Superior temporal gyrus (tissue), 1 donor: ENCODE results near the gene CRIP1.

Experiments
- DNase-seq: peaks from one replicate; pipeline ENCODE4 v3.0.0-alpha.2; 2016; ENCODE audit errors: extremely low spot score

Gene CRIP1

DNA sequence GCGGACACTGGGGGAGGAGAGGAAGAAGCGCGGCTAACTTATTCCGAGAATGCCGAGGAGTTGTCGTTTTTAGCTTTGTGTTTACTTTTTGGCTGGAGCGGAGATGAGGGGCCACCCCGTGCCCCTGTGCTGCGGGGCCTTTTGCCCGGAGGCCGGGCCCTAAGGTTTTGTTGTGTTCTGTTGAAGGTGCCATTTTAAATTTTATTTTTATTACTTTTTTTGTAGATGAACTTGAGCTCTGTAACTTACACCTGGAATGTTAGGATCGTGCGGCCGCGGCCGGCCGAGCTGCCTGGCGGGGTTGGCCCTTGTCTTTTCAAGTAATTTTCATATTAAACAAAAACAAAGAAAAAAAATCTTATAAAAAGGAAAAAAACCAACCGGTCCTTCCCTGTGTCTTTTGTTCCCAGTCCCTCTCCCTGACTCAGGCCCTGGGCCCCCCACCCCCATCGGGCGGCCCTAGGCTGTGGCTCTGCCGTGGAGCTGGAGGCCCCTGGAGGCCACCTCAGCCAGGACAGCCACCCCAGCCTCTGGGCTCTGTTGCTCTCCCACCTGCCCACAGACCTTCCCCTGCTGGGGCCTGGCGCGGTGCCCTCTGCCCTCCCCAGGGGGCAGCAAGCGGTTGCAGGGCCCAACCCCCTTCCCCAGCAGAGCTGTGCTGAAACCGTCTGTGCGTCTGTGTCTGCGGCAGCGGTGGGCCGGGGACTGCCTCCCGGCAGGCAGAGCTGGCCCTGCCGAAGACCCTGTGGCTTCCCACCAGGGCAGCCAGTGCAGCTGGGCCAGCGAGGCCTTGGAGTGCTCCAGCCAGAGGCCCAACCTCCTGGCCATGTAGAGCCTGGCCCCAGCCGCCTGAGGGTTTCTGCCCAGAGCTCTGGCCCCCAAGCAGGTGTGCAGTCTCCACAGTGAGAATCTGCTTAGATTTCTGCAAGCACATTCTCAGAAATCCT is 16.1 kb upstream of the CRIP1 start:
- DNase-seq, result peak; percentile 4

DNA sequence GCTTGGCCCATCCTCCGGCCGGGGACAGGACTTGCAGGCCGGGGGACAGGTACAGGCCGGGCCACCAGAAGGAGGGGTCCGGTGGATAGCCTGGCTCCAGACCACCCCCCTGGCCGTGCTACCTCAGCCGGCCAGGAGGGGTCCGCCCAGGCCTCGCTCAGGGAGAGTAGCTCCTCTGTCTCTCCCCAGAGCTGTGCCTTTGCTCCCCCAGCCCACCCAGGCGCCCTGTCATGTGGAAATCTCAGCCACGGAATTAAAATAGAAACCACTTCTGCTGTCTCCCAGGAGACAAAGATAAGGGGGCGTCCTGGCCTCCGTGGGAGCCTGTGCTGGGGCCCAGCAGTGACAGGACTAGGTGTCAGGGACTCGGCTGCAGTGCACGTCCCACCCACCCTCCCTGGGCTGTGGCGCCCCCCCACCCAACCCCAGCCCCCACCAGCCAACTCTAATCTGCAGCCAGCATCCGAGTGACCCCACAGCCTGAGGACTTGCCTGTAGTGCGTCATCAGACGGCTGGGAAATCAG is 15.3 kb upstream of the CRIP1 start:
- peak; percentile 9 for DNase-seq

DNA sequence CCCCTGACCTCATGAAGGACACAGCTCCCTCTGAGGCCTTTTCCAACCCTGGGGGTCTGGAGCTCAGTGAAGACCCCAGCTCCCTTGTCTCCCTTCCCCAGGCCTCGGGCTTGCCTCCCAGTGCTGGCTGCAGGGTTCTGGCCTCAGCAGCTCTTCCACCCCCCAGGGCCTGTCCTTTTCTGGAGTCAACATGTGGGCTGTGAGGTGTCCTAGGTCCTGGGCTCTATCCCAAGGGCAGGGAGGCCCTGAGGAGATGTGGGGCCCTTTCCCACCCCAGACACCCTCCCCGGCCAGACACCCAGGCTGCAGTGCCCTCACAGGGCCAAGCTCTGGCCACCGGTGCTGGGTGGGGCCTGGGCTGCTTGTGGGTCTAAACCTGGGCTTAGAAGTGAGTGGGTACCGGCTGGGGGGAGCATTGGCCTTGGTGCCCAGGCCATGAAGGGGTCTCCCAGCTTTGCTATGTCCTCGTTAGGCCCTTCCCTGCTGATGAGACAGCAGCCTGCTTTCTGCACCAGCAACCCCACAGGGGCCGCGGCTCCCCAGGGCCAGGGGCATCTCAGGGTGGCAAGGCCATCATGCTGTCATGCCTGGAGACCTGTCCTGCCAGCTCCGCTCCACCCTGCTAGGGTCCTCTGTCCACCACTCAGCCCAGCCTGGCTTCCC is 14.7 kb upstream of the CRIP1 start:
- DNase-seq, result no peak

DNA sequence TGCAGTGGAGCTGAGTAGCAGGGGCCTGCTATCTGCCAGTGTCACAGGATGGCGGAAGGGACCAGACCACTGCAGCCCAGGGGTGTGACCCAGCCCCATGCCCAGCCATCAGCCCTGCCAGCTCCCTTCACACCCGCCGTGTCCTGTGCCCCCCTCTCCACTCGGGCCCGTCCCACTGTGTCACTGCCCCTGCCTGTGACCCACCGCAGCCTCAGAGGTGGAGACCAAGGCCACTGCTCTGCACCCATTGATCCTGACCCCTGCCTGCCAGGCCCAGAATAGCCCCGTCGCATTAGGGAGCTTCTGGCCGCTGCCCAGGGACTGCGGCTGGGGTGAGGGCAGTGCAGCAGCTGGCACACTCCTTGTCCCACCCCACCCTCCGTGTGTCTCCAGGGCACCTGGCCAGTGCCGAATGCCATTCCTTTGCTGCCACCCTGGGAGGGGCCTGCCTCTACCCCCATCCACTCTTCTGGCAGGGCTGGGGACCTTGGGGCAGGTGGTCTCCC is 14.1 kb upstream of the CRIP1 start:
- DNase-seq, result no peak

DNA sequence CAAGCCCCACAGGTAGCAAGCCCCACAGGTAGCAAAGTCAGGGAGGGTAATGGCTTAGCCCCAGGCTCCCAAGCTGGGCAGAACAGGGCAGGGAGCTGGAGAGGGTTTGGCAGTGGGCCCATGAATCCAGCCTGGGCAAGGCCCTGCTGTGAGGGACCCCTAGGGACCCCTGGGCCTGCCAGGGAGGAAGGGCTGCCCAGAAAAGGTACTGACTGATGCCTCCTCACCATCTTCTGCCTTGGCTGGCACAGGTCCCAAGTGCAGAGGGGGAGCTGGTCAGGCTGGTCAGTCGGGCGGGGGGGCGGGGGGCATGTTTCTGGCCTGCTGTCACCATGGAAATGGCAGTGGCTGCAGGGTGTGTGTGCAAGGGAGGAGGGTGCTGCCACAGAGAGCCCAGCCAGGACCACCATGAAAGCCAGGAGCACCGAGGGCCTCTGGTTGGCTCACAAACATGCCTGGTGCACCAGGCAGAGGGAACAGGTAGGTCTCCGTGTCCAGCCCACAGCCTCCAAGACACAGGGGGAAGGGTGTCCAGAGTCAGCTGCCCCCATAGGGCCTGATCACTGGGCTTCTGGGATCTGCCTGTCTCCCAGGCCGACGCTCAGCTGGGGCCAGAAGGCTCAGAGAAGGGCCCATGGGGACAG is 13.5 kb upstream of the CRIP1 start:
- DNase-seq, result peak; percentile 5

DNA sequence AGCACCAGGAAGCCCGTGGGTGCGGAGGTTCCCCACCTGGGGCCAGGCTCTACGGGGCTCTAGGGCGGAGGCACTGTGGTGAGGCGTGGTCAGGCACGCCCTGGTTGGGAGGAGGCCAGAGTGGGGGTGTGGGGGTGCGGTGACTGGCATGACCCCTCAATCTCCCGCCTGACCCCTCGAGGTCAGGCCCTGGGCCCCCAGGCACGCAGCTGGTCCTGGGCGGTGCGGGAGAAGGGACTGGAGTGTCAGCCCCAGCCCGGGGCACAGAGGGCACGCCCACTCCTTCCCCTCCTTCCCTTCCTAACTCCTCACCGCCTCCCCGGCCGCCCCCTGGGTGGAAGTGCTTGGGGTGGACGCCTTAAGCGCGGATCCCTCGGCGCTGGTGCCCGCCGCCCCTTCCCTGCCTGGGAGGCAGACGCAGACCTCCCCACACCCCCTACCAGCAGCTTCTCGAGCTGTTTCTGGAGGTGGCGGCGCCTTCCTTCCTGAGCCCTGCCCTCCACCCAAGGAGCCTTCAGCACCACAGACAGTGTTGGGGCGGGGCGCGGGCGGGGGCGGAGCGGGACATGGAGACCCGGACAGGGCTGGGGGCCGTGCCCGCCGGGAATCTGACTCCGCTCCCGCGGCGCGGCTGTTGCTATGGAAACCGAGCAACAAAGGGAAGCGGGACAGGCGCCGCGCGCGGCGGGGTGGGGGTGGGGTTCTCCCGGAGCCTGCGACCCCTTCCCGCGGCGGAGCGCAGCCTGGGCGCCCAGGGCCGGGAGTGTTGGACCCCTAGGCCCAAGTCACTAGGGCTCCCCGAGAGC is 12.8 kb upstream of the CRIP1 start:
- no peak for DNase-seq

DNA sequence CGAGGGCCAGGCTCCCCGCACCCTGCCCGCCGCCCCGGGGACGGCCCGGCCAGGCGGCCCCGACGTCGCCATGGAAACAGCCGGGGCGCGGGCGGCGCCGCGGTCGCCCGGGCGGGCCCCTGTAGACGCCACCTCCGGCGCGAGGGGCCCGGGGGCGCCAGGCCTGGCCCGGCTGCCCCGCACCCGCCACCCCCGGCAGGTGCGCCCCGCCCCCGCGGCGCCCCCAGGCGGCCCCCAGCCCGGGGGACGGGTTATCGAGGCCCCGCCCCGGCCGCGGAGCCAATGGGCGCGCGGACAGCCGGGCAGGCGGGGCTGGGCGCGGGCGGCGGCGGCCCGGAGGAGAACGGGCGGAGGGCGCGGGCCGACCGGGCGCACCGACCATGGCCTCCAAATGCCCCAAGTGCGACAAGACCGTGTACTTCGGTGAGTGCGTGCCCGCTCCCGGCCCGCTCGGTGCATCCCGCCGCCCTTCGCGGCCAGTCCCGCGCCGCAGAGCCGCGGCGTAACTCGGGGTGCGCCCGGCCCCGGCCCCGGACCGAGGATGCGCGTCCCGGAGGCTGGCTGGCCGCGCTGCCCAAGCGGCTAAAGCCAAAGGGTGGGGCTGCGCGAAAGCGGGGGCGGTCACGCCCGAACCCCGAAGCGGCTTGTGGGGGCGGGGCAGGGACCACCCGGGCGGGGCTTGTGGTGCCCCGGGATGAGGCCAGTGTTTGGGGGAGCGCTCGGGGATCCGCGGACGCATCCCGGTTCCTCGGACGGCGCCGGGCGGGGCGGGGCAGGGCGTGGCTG is 12.0 kb upstream of the CRIP1 start, which contains the start of gene CRIP2:
Gene CRIP2, plus strand, starts transcription at position 339 of the 786 bp plus-strand sequence. Its CDS starts 42 bp downstream, at position 381.
- no peak for DNase-seq

DNA sequence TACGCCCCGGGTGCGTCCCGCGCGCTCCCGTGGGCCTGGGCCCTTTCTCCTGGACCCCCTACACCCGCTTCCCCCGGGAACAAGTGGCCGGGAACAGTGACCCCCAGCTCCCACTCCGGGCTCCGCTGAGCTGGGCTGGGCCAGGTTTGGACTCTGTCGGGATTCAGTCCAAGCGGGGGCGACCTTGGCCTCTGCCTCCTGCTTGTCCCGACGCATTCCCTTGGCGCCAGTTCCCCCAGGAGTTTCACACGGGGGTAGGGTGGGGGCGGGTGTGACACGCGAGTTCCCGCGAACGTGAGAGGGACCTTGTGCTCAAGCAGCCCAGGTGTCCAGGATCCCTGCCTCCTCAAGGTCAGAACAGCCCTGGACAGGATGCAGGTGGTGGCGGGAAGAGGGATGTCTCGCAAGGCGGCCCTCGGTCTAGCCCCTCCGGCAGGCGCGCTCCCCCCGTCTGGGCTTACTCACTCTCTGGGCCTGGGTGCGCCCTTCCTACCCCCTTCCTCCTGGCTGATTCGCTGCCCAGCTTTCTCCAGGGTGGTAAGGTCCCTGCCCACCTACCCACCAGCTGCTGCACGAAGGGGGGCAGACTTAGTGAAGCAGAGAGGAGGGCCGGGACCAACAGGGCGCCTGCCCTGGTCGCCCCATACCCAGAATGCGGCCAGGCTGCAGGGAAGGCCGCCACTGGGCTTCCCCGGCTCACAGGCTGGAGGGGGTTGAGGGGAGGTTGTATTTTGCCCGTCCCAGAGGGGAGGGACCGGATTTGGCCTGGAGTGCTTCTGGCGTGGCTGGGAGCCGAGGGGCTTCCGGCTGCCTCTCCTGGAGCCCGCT is 11.2 kb upstream of the CRIP1 start:
- no peak for DNase-seq

DNA sequence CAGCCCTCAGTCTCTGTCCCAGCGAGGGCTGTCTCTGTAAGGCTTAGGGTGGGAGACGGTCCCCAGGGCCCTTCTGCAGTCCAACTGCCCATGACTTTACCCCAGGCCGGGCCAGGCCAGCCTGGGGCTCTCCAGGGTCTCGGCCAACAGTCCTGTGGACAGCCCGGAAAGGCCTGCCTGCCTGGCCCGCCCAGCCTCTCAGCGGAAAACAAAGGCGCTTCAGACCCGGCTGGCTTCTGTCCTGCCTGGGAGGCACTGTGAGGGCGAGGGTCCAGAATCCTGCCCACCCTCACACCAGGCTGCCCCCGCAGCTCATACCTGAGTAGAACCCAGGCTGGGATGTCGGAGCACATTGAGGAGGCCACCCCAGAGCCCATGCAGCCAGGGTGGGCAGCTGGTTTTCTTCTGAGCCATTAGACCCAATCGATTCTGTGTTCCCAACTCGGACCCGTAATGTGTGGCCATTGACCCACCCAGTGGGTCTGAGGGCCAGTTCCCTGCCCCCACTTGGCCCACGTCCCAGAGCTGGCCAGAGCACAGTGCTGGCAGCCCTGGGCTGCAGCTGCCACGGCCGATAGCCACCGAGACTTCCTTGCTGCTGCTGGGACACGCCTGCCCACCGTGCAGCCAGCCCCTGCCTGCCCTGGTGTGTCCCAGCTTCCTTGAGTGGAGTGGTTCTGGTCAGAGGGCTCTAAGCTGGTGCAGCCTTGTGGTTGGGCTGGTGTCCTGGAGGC is 10.4 kb upstream of the CRIP1 start:
- DNase-seq, result peak; percentile 82

DNA sequence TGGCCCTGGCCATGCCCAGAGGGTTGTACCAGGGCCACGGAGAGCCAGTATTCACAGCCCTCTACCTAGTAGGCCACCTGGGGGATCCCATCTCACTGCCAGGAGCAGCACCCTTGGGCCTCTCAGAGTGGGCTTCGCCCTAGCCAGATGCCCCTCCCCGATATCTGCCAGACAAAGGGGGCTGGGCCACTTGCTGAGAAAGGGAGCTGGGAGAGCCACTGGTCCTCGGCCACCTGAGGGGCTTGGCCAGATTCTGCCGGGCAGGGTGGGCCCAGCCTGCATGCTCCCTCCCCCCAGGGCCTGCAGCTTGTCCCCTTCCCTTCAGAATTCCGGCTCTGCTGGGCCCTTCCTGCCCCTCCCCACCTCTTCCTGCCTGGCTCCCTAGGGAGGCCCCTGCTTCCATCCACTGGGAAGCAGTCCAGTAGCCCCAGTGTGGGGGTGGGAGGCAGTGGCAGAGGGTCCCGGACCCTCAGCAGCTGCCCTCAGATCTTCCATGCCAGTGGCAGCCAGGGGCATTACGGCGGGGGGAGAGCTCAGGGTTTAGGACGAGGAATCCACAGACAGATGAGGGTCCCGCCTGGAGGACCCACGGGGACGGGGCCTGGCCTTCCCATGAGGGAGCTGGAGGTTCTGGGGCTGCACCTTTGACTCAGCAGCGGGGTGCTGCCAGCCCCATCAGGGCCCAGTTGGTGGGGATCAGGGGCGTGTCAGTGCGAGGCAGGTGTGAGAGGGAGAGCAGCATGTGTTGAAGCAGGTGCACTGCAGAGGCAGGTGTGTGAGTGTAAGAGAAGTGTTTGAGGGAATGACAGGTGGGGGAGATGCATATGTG is 9.6 kb upstream of the CRIP1 start:
- DNase-seq, result no peak

DNA sequence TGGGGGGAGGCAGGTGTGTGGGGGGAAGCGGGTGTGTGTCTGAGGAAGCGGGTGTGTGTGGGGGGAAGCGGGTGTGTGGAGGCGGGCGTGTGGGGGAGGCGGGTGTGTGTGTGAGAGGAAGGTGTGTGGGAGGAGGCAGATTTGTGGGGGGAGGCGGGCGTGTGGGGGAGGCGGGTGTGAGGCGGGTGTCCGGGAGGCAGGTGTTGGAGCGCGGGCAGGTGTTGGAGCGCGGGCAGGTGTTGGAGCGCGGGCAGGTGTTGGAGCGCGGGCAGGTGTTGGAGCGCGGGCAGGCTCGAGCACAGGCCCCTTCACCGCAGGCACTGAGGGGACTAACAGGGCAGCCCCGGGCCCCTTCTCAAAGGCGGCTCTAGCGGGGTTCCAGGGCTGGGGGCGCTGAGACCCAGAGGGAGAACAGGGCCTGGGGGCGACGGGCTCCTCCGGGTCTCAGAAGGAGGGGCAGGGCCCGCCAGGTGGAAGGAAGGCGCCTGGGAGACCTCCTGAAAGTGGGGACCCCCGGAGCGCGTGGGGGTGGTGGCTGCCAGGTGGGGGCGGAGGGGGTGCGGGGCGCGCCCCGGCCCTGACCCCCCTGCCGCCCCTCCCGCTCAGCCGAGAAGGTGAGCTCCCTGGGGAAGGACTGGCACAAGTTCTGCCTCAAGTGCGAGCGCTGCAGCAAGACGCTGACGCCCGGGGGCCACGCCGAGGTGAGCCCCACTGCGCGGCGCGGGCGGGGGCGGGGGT is 8.9 kb upstream of the CRIP1 start:
- DNase-seq, result no peak

DNA sequence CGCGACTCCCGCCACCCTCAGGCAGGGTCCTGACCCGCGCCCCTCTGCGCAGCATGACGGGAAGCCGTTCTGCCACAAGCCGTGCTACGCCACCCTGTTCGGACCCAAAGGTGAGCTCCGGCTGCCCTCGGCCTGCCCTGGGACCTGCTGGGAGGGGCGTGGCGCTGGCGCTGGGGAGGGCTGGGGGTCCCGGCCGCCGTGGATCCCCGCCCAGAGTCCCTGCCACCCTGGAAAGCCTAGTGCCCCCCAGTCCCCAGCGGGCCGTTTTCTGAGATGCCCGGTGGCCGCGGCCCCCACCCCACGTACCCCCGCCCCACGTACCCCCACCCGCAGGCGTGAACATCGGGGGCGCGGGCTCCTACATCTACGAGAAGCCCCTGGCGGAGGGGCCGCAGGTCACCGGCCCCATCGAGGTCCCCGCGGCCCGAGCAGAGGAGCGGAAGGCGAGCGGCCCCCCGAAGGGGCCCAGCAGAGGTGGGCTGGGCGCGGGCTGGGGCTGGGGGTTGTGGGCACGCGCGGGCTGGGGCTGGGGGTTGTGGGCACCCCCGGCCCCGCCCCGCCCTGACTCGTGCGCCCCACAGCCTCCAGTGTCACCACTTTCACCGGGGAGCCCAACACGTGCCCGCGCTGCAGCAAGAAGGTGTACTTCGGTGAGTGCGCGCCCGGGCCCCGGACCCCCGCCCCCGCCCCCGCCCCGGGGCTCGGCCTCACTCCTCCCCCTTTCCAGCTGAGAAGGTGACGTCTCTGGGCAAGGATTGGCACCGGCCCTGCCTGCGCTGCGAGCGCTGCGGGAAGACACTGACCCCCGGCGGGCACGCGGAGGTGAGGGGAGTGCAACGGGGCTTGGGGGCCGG is 8.1 kb upstream of the CRIP1 start:
- no peak for DNase-seq

DNA sequence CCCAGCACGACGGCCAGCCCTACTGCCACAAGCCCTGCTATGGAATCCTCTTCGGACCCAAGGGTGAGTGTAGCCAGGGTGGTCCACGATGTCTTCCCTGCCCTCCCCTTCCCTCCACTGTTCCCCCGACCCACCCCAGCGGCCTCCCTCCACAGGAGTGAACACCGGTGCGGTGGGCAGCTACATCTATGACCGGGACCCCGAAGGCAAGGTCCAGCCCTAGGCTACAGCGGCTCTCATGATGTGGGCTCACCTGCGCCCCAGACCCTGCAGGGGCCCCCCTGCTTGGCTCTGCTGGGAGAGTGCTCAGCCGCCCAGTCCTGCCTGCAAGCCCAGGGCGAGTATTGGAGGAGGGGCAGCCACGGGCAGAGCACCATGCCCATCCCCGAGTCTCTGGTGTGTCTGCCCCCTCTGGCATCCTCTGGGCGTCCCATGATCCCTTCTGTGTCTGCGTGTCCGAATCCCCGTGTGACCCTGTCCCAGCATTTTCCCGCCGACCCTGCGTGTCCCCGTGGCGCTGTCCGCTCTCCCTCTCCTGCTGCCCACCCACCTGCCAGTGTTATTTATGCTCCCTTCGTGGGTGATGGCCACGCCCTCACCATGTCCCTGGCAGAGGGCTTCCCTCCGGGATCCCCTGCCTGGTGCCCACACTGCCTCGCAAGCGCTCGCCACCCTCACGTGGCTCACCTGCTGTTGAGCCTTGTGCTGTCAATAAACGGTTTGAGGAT is 7.1 kb upstream of the CRIP1 start:
- DNase-seq, result no peak

DNA sequence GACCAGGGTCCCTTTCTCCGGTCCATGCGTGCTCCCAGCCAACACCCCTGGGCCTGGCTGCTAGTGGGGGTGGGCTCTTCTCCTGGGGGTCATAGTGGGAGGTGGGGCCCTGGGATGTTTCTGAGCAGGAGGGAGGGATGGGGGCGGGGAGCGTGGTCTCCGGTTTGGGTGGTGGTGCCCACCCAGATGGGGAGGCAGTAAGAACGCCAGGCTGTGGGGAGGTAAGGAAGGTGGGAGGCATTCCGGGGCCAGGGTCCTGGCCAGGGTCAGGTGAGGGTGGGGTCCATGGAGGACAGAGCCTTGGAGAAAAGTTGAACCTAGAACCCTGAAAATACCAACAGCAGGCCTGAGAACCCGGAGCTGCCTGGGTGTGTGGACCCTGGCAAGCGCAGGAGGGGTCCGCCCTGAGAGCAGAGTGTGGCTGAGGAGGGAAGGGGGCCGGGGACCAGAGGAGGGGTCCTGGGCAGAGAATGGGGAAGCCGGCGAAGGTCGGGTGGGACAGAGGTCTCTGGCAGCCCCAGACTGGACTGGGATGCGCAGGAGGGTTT is 6.4 kb upstream of the CRIP1 start:
- no peak for DNase-seq
